Testis (tissue), 2 donors: Measurements from ENCODE around the gene THOC6.

ENCODE experiments used
- POLR2A ChIP-seq: fragments of 450-650 bp; IDR thresholded peaks from one replicate; pipeline ENCODE4 v1.6.1; 2017; ENCODE audit warnings: antibody characterized with exemption, mild to moderate bottlenecking, moderate library complexity
- TF ChIP-seq, protein P1 (sequence below), 3 experiments: fragments of 450-650 bp in 2 of 3; fragments of 200-600 bp in 1 of 3; sonication (generic) in 1 of 3; IDR thresholded peaks; one replicate each; pipeline ENCODE4 v1.5.1; 2016 to 2019; ENCODE audit warnings: antibody characterized with exemption in 3 of 3, mild to moderate bottlenecking in 2 of 3, moderate library complexity in 1 of 3

DNA sequence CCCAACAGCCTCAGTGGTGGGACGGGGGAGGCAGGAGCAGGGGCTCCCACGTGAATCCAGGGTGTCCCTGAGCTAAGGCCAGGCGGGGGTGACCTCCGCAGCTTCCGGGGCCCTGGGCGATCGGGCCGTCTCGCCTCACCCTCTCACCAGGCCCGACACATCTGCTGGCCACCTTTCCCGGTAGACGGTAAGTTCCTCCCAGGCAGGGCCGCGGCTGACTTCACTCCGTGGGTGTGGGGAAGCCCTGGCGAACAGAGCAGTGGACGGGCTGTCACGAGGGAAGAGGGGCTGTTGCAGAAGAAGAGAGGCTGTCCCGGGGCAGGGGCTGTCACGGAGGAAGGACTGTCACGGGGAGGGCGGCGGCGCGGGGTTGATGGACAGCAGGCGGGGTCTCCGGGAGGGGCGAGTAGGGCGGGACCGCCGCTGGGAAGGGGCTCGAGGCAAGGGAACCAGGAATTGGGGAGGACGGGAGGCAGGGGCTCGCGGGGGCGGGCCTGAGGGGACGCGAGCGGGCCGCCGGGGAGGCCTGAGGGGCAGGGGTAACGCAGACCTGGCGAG is 44.1 kb upstream of the THOC6 start:
- TF ChIP-seq, protein P1, sequence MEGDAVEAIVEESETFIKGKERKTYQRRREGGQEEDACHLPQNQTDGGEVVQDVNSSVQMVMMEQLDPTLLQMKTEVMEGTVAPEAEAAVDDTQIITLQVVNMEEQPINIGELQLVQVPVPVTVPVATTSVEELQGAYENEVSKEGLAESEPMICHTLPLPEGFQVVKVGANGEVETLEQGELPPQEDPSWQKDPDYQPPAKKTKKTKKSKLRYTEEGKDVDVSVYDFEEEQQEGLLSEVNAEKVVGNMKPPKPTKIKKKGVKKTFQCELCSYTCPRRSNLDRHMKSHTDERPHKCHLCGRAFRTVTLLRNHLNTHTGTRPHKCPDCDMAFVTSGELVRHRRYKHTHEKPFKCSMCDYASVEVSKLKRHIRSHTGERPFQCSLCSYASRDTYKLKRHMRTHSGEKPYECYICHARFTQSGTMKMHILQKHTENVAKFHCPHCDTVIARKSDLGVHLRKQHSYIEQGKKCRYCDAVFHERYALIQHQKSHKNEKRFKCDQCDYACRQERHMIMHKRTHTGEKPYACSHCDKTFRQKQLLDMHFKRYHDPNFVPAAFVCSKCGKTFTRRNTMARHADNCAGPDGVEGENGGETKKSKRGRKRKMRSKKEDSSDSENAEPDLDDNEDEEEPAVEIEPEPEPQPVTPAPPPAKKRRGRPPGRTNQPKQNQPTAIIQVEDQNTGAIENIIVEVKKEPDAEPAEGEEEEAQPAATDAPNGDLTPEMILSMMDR (IDR thresholded peaks at IDR 0.05) = no peak
- no peak for TF ChIP-seq POLR2A
